ENCODE data around the gene HPSE. TPM values are rescaled to one million over a fixed set of nuclear protein-coding genes. Genes with fewer than 3 reads are reported as not detected.

Gene HPSE
- total RNA-seq, 2 donors from 2014 or later: 1.4 to 6.1 TPM

DNA sequence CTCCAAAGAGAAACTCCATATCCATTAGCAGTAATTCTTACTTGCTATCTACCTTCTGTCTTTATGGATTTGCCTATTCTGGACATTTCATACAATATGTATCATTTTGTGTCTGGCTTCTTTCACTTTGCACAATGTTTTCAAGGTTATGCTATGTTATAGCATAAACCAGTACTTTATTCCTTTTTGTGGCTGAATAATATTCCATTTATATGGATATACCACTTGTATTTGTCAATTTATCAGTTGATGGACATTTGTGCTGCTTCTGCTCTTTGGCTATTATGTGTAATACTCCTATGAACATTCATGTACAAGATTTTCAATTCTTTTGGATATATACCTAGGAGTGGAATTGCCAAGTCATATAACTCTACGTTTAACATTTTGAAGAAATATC is 18.9 kb upstream of the HPSE start:
- H3K36me3 ChIP-seq: no peaks in the 10 kb centered on the region
- ATAC-seq (ENCODE audit: insufficient number of reproducible peaks, low FRiP score, low read depth) (no peak), DNase-seq (ENCODE audit: low spot score) (no peak)
- H3K4me1 ChIP-seq (ENCODE audit: control insufficient read depth in 1 of 2, low read depth in 2 of 2): peaks cover 10 to 24% of the 10 kb centered on the region in 2 donors
- no peaks in the 10 kb centered on the region for H3K27me3 ChIP-seq (replicated peaks; ENCODE audit: insufficient read depth)
- H3K27ac ChIP-seq: no peak overlapping the region
- TF ChIP-seq CTCF (IDR thresholded peaks at IDR 0.05): no peak
- no peak overlapping the region for H3K4me3 ChIP-seq
- H3K9me3 ChIP-seq: no peaks in the 10 kb centered on the region

- Histone ChIP-seq H3K36me3 (no peaks in the 10 kb centered on the region), H3K27me3 (replicated peaks; ENCODE audit: insufficient read depth) (no peaks in the 10 kb centered on the region), H3K9me3 (no peaks in the 10 kb centered on the region), H3K27ac (no peak overlapping the region), H3K4me1 (ENCODE audit: control insufficient read depth in 1 of 2, low read depth in 2 of 2) (no peaks in the 10 kb centered on the region), H3K4me3 (no peak overlapping the region)
- no peak for DNase-seq (ENCODE audit: low spot score)
- no peak for ATAC-seq (ENCODE audit: insufficient number of reproducible peaks, low FRiP score, low read depth)
- no peak for TF ChIP-seq CTCF (IDR thresholded peaks at IDR 0.05)
Observed at GRCh38 chr4:83348074-83348473, 13.4 kb upstream of the HPSE start.

DNA sequence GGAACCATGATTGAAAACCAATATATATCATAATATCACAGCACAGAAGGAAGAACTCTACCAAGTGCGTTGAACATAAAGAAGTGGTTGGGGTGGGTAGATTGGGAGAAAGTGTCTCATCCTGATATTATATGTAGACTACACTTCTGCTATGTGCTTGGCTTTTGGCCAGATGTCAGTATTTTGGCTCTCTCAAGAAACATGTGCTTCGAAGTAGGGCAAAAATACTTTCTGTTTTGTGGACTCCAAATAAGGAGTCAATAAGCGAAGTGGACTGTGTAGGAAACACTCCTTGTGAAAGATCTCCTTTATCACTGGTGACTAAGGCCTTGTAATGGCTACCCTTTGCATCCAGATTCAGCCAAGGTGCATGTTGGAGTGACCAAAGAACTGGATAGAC is 7.8 kb upstream of the HPSE start:
- no peak overlapping the region for H3K27ac ChIP-seq
- TF ChIP-seq CTCF (IDR thresholded peaks at IDR 0.05): no peak
- DNase-seq (ENCODE audit: low spot score): no peak
- no peaks in the 10 kb centered on the region for H3K9me3 ChIP-seq
- no peaks in the 10 kb centered on the region for H3K4me1 ChIP-seq (ENCODE audit: control insufficient read depth in 1 of 2, low read depth in 2 of 2)
- ATAC-seq (ENCODE audit: insufficient number of reproducible peaks, low FRiP score, low read depth): no peak
- no peaks in the 10 kb centered on the region for H3K27me3 ChIP-seq (replicated peaks; ENCODE audit: insufficient read depth)
- no peak overlapping the region for H3K4me3 ChIP-seq
- no peaks in the 10 kb centered on the region for H3K36me3 ChIP-seq

GRCh38 chr4:83340692-83341343 is 6.2 kb upstream of the HPSE start:
- no peak overlapping the region for H3K4me3 ChIP-seq
- no peak overlapping the region for H3K27ac ChIP-seq
- no peaks in the 10 kb centered on the region for H3K4me1 ChIP-seq (ENCODE audit: control insufficient read depth in 1 of 2, low read depth in 2 of 2)
- no peak for TF ChIP-seq CTCF (IDR thresholded peaks at IDR 0.05)
- no peaks in the 10 kb centered on the region for H3K36me3 ChIP-seq
- no peak for DNase-seq (ENCODE audit: low spot score)
- no peaks in the 10 kb centered on the region for H3K27me3 ChIP-seq (replicated peaks; ENCODE audit: insufficient read depth)
- no peaks in the 10 kb centered on the region for H3K9me3 ChIP-seq
- no peak for ATAC-seq (ENCODE audit: insufficient number of reproducible peaks, low FRiP score, low read depth)

DNA sequence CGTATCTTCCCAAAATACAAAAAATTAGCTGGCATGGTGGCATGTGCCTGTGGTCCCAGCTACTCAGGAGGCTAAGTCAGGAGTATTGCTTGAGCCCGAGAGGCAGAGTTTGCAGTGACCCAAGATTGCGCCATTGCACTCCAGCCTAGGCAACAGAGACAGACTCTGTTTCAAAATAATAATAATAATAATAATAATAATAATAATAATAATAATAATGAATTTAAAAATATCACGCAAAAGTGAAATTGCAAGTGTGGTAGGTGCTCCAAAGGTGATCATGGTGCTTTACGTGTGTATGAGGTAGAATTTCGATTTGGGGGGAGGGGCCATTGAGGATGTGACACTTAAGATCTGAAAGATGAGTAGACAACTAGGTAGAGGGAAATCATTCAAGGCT is 4.9 kb upstream of the HPSE start:
- H3K27ac ChIP-seq: no peak overlapping the region
- H3K27me3 ChIP-seq (replicated peaks; ENCODE audit: insufficient read depth): no peaks in the 10 kb centered on the region
- H3K9me3 ChIP-seq: no peaks in the 10 kb centered on the region
- H3K4me1 ChIP-seq (ENCODE audit: control insufficient read depth in 1 of 2, low read depth in 2 of 2): peaks cover 6 to 7% of the 10 kb centered on the region in 2 donors
- H3K36me3 ChIP-seq: no peaks in the 10 kb centered on the region
- H3K4me3 ChIP-seq: no peak overlapping the region
- ATAC-seq (ENCODE audit: insufficient number of reproducible peaks, low FRiP score, low read depth) (no peak), DNase-seq (ENCODE audit: low spot score) (no peak)
- TF ChIP-seq CTCF (IDR thresholded peaks at IDR 0.05): no peak

Data from thoracic aorta (tissue), 2 donors.